HEK293T (cell line): ENCODE measurements around the gene CADPS.

Source experiments
- CTCF ChIA-PET: fragments of 350-600 bp; formaldehyde crosslinking; extraction: SDS; loops from one replicate; lab custom pipeline; 2021; ENCODE audit warnings: antibody characterized with exemption, inconsistent platforms; lab: Yijun Ruan, JAX
- POLR2A ChIA-PET: fragments of 350-600 bp; formaldehyde crosslinking; extraction: SDS; loops from one replicate; lab custom pipeline; 2020; ENCODE audit warnings: antibody characterized with exemption, inconsistent platforms; lab: Yijun Ruan, JAX
- DNase-seq: peaks from one replicate; pipeline ENCODE4 v3.0.0; 2012; ENCODE audit warnings: mixed read lengths; ENCODE audit errors: extremely low spot score
- ARNT ChIP-seq: fragments of 450-650 bp; IDR thresholded peaks from 2 replicates; pipeline ENCODE4 v1.6.1; 2017; ENCODE audit warnings: mild to moderate bottlenecking
- BHLHE40 ChIP-seq: fragments of 450-650 bp; IDR thresholded peaks from 2 replicates; pipeline ENCODE4 v1.6.1; 2016; ENCODE audit warnings: mild to moderate bottlenecking, moderate library complexity, borderline replicate concordance
- CTBP1 ChIP-seq: fragments of 450-650 bp; IDR thresholded peaks from 2 replicates; pipeline ENCODE4 v1.6.1; 2016; ENCODE audit warnings: borderline replicate concordance
- ELF4 ChIP-seq: fragments of 450-650 bp; IDR thresholded peaks from 2 replicates; pipeline ENCODE4 v1.6.1; 2017; ENCODE audit warnings: antibody characterized with exemption
- FOXA1 ChIP-seq: fragments of 450-650 bp; IDR thresholded peaks from 2 replicates; pipeline ENCODE4 v1.6.1; 2016; ENCODE audit warnings: mild to moderate bottlenecking
- FOXK2 ChIP-seq: fragments of 450-650 bp; IDR thresholded peaks from 2 replicates; pipeline ENCODE4 v1.6.1; 2016; ENCODE audit warnings: mild to moderate bottlenecking
- FOXM1 ChIP-seq: fragments of 450-650 bp; IDR thresholded peaks from 2 replicates; pipeline ENCODE4 v1.6.1; 2017; ENCODE audit warnings: mild to moderate bottlenecking, borderline replicate concordance
- HDGF ChIP-seq: fragments of 450-650 bp; IDR thresholded peaks from 2 replicates; pipeline ENCODE4 v1.6.1; 2017; ENCODE audit warnings: antibody characterized with exemption, borderline replicate concordance
- L3MBTL2 ChIP-seq: fragments of 450-650 bp; conservative IDR thresholded peaks from 2 replicates; pipeline ENCODE4 v1.6.1; 2016; ENCODE audit warnings: mild to moderate bottlenecking
- LEF1 ChIP-seq: fragments of 450-650 bp; IDR thresholded peaks from 2 replicates; pipeline ENCODE4 v1.6.1; 2017; ENCODE audit warnings: mild to moderate bottlenecking, borderline replicate concordance
- NFRKB ChIP-seq: fragments of 450-650 bp; IDR thresholded peaks from 2 replicates; pipeline ENCODE4 v1.6.1; 2016; ENCODE audit warnings: mild to moderate bottlenecking, moderate library complexity
- SP1 ChIP-seq: fragments of 450-650 bp; IDR thresholded peaks from 2 replicates; pipeline ENCODE4 v1.6.1; 2017
- SUZ12 ChIP-seq: fragments of 450-650 bp; IDR thresholded peaks from 2 replicates; pipeline ENCODE4 v1.6.1; 2016; ENCODE audit warnings: mild to moderate bottlenecking
- TARDBP ChIP-seq: fragments of 450-650 bp; IDR thresholded peaks from 2 replicates; pipeline ENCODE4 v1.6.1; 2016
- ZNF384 ChIP-seq: fragments of 450-650 bp; IDR thresholded peaks from 2 replicates; pipeline ENCODE4 v1.6.1; 2016
- TF ChIP-seq, protein P1 (sequence below): fragments of 450-650 bp; IDR thresholded peaks from 2 replicates; pipeline ENCODE4 v1.6.1; 2016

CADPS gene

GRCh38 chr3:62539762-62540161 lies 335.5 kb downstream of the CADPS start:
- POLR2A ChIA-PET, result interaction anchor here (1.3 kb wide), 1 partner anchor 221 kb away, joined by 3 read pairs; no protein-coding TSS in a partner anchor
- CTCF ChIA-PET, result no interaction called here
- no peak for DNase-seq
- TF ChIP-seq BHLHE40 (no peak), LEF1 (no peak), HDGF (no peak), ELF4 (no peak), SP1 (no peak), TARDBP (no peak), FOXM1 (no peak), SUZ12 (no peak), CTBP1 (no peak), FOXA1 (no peak), ARNT (no peak), FOXK2 (no peak), NFRKB (no peak), ZNF384 (no peak), L3MBTL2 (no peak)
- TF ChIP-seq, protein P1, sequence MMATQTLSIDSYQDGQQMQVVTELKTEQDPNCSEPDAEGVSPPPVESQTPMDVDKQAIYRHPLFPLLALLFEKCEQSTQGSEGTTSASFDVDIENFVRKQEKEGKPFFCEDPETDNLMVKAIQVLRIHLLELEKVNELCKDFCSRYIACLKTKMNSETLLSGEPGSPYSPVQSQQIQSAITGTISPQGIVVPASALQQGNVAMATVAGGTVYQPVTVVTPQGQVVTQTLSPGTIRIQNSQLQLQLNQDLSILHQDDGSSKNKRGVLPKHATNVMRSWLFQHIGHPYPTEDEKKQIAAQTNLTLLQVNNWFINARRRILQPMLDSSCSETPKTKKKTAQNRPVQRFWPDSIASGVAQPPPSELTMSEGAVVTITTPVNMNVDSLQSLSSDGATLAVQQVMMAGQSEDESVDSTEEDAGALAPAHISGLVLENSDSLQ, result no peak

DNA sequence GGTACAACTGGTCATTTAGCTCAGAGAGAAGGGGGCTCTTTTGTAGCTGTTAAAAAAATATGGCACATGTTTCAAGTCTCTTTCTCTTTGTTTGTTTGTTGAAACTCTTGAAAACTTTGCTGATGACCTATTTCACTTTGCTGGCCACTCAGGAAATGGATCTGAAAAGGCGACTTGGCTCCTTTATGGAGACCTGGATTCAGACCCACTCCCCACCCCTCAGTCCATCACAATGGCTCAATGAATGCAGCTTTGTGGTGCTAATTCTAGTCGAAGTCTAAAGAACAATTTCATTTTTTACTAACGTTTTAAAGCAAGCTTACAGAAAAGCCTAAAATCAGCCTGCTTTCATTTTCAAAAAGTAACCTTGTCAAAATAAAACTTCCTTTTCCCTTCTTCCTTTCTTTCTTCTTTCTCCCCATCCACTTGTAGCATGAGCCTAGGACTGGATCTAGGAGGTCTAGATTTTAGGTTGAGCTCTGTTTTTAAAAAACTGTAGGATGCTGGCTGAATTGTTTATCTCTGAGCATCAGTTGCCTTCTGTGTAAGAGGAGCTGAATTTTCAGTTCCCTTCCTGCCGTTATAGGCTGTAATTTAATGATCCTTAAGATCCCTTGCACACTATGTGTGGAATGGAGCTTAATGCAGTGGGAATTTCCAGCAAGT lies 336.4 kb downstream of the CADPS start:
- DNase-seq, result no peak
- ChIA-PET CTCF (interaction anchor here (0.7 kb wide), 1 partner anchor 350 kb away, joined by 3 read pairs; no protein-coding TSS in a partner anchor), POLR2A (interaction anchor here (1.3 kb wide), 1 partner anchor 220 kb away, joined by 3 read pairs; no protein-coding TSS in a partner anchor)
- TF ChIP-seq LEF1 (no peak), NFRKB (no peak), FOXK2 (no peak), FOXM1 (no peak)
- TF ChIP-seq, protein P1, result no peak

GRCh38 chr3:62534326-62534725 lies 340.9 kb downstream of the CADPS start:
- ChIA-PET POLR2A (no interaction called here), CTCF (no interaction called here)
- TF ChIP-seq NFRKB, result no peak
- no peak for TF ChIP-seq FOXA1
- no peak for TF ChIP-seq ZNF384
- no peak for TF ChIP-seq TARDBP
- TF ChIP-seq FOXM1, result no peak
- no peak for TF ChIP-seq FOXK2
- no peak for TF ChIP-seq SUZ12
- no peak for DNase-seq

DNA sequence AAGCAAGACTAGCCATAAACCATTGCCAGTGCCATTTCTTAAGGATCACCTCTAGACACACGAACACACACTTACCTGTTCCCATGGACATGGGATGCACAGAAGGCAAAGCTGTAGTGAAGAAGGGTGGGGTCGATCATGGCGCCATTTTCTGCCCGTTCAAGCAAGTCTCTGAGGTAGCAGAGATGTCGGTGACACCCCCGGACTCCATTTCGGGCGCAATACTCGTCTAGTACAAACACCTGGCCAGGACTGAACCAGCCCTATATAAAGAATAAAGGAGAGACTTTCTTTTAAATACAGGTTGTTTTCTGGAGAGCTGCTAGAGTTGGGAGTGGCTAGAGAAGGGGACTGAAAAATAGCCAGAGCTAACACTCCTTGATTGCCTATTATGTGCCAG lies 342.4 kb downstream of the CADPS start:
- no peak for DNase-seq
- TF ChIP-seq SP1 (no peak), CTBP1 (no peak), L3MBTL2 (no peak), FOXK2 (no peak)
- TF ChIP-seq, protein P1, result no peak
- ChIA-PET POLR2A (no interaction called here), CTCF (no interaction called here)

- ChIA-PET CTCF (no interaction called here), POLR2A (no interaction called here)
- DNase-seq, result no peak
- TF ChIP-seq ARNT (no peak), SUZ12 (no peak), ZNF384 (no peak), FOXA1 (no peak), LEF1 (no peak), TARDBP (no peak)
- TF ChIP-seq, protein P1, result no peak
These were observed 343.2 kb downstream of the CADPS start for GRCh38 chr3:62531981-62532380.

- CTCF ChIA-PET, result no interaction called here
These were observed 343.7 kb downstream of the CADPS start for GRCh38 chr3:62531493-62531892.

DNA sequence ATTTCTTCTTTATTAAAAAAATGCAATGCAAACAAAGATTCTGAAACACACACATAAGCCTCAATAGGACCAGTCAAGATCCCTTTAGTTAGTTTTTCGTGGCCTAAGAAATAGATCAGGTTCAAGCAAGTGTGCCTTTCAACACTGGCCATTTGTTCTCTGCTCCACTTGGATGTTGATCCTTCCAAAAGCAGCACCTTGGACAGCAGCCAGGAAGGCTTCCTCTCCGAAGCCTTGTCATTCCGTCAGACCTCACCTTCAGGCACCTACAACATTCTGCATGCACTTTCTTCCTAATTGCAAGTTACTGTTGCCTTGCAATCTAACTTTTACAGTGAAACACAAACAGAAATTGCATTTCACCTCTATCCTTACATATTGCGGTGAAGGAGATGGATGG lies 346.0 kb downstream of the CADPS start:
- POLR2A ChIA-PET, result no interaction called here
- DNase-seq, result peak; percentile 35
- TF ChIP-seq NFRKB, result no peak
- no peak for TF ChIP-seq LEF1
- no peak for TF ChIP-seq FOXK2
- TF ChIP-seq CTBP1, result no peak
- no peak for TF ChIP-seq TARDBP
- no peak for TF ChIP-seq FOXM1
- no peak for TF ChIP-seq SP1
- TF ChIP-seq SUZ12, result no peak
- TF ChIP-seq, protein P1, result no peak
- TF ChIP-seq HDGF, result no peak
- CTCF ChIA-PET, result no interaction called here

More at GRCh38 chr3:62531493-62531892, 343.7 kb downstream of the CADPS start:
- DNase-seq, result no peak
- TF ChIP-seq HDGF, result no peak
- TF ChIP-seq L3MBTL2, result no peak
- POLR2A ChIA-PET, result interaction anchor here (0.5 kb wide), 1 partner anchor 162 kb away, joined by 3 read pairs; no protein-coding TSS in a partner anchor
